ENCODE data around the gene CEP126.

CEP126 gene

DNA sequence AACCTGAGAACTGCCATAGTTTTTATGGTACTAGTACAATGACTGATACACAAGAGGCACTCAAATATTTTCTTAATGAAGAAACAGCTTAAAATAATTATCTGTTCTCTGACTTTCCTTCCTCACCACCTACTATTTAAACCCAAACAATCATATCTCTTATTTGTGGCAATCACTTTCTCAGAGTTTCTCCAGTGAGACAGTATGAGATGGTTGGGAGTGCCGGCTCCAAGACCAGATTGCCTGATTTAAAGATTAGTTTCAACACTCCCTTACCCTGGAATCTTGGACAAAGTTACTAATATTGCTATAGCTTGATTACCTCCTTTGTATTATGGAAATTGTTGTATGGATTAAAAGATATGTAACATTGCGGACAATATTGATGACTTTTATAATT lies 5.7 kb upstream of the CEP126 start:
- TF ChIP-seq, protein P1, sequence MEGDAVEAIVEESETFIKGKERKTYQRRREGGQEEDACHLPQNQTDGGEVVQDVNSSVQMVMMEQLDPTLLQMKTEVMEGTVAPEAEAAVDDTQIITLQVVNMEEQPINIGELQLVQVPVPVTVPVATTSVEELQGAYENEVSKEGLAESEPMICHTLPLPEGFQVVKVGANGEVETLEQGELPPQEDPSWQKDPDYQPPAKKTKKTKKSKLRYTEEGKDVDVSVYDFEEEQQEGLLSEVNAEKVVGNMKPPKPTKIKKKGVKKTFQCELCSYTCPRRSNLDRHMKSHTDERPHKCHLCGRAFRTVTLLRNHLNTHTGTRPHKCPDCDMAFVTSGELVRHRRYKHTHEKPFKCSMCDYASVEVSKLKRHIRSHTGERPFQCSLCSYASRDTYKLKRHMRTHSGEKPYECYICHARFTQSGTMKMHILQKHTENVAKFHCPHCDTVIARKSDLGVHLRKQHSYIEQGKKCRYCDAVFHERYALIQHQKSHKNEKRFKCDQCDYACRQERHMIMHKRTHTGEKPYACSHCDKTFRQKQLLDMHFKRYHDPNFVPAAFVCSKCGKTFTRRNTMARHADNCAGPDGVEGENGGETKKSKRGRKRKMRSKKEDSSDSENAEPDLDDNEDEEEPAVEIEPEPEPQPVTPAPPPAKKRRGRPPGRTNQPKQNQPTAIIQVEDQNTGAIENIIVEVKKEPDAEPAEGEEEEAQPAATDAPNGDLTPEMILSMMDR (IDR thresholded peaks at IDR 0.05), result no peak
- H3K4me1 ChIP-seq (ENCODE audit: control insufficient read depth in 1 of 2, insufficient read depth in 1 of 2, low read depth in 1 of 2, low read length in 1 of 2), result no peaks in the 10 kb centered on the region
- no peak overlapping the region for H3K4me3 ChIP-seq (ENCODE audit: low read depth in 1 of 2, low read length in 1 of 2)
- no peak overlapping the region for H3K27ac ChIP-seq
- peaks cover 7% of the 10 kb centered on the region for H3K27me3 ChIP-seq
- H3K9me3 ChIP-seq, result no peaks in the 10 kb centered on the region
- no peaks in the 10 kb centered on the region for H3K36me3 ChIP-seq

- H3K27me3 ChIP-seq, result peaks cover 35% of the 10 kb centered on the region
- H3K27ac ChIP-seq, result no peak overlapping the region
- H3K36me3 ChIP-seq, result no peaks in the 10 kb centered on the region
- H3K9me3 ChIP-seq, result no peaks in the 10 kb centered on the region
- peaks cover 7 to 17% of the 10 kb centered on the region in 2 experiments for H3K4me1 ChIP-seq (ENCODE audit: control insufficient read depth in 1 of 2, insufficient read depth in 1 of 2, low read depth in 1 of 2, low read length in 1 of 2)
- TF ChIP-seq, protein P1 (IDR thresholded peaks at IDR 0.05), result no peak
- no peak overlapping the region for H3K4me3 ChIP-seq (ENCODE audit: low read depth in 1 of 2, low read length in 1 of 2)
These were observed 2.0 kb upstream of the CEP126 start for GRCh38 chr11:101912823-101913284.

GRCh38 chr11:101913656-101914055 lies 1.2 kb upstream of the CEP126 start:
- TF ChIP-seq, protein P1 (IDR thresholded peaks at IDR 0.05), result no peak
- H3K4me1 ChIP-seq (ENCODE audit: control insufficient read depth in 1 of 2, insufficient read depth in 1 of 2, low read depth in 1 of 2, low read length in 1 of 2), result peaks cover 7 to 17% of the 10 kb centered on the region in 2 experiments
- no peaks in the 10 kb centered on the region for H3K36me3 ChIP-seq
- no peaks in the 10 kb centered on the region for H3K9me3 ChIP-seq
- peaks cover 35% of the 10 kb centered on the region for H3K27me3 ChIP-seq
- no peak overlapping the region for H3K27ac ChIP-seq
- H3K4me3 ChIP-seq (ENCODE audit: low read depth in 1 of 2, low read length in 1 of 2), result no peak overlapping the region

DNA sequence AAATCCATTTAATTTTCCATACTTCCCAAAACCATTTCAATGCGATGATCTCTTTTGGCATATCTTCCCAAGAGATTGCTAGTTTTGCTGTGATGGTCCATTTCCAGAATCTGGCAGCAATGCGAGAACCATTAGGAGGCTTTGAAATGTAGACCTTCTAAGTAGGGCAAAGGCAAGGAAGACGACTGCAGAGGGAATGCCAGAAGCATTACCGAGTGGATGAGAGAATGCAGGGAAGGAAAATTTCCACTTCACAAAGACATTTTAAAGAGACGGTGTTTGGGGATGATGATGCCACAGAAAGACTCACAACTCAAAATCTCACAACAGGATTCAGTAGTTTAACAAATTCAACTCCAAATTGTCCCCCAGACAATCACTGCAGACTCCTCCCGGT lies 471 bp upstream of the CEP126 start:
- H3K9me3 ChIP-seq, result no peaks in the 10 kb centered on the region
- TF ChIP-seq, protein P1 (IDR thresholded peaks at IDR 0.05), result no peak
- H3K27ac ChIP-seq, result no peak overlapping the region
- H3K27me3 ChIP-seq, result peaks cover 35% of the 10 kb centered on the region
- peak overlapping the region; percentile 54 to 63 for H3K4me3 ChIP-seq (ENCODE audit: low read depth in 1 of 2, low read length in 1 of 2)
- H3K4me1 ChIP-seq (ENCODE audit: control insufficient read depth in 1 of 2, insufficient read depth in 1 of 2, low read depth in 1 of 2, low read length in 1 of 2), result peaks cover 7 to 17% of the 10 kb centered on the region in 2 experiments
- H3K36me3 ChIP-seq, result no peaks in the 10 kb centered on the region

GRCh38 chr11:101915791-101916291 lies 1.0 kb downstream of the CEP126 start:
- H3K9me3 ChIP-seq, result no peaks in the 10 kb centered on the region
- peaks cover 35% of the 10 kb centered on the region for H3K27me3 ChIP-seq
- TF ChIP-seq, protein P1 (IDR thresholded peaks at IDR 0.05), result no peak
- peaks cover 7 to 17% of the 10 kb centered on the region in 2 experiments for H3K4me1 ChIP-seq (ENCODE audit: control insufficient read depth in 1 of 2, insufficient read depth in 1 of 2, low read depth in 1 of 2, low read length in 1 of 2)
- no peak overlapping the region for H3K27ac ChIP-seq
- no peaks in the 10 kb centered on the region for H3K36me3 ChIP-seq
- peak overlapping the region; percentile 12 to 63 for H3K4me3 ChIP-seq (ENCODE audit: low read depth in 1 of 2, low read length in 1 of 2)
